HEK293T (cell line): ENCODE data around the gene CCDC127.
"Not testable (repeated sequence)": the region's sequence is repeated elsewhere in the genome, so short reads cannot be mapped to it uniquely, and the experiment has no call there.

ENCODE experiments used
- CTCF ChIA-PET: fragments of 350-600 bp; formaldehyde crosslinking; extraction: SDS; loops from one replicate; lab custom pipeline; 2021; ENCODE audit warnings: antibody characterized with exemption, inconsistent platforms; lab: Yijun Ruan, JAX
- POLR2A ChIA-PET: fragments of 350-600 bp; formaldehyde crosslinking; extraction: SDS; loops from one replicate; lab custom pipeline; 2020; ENCODE audit warnings: antibody characterized with exemption, inconsistent platforms; lab: Yijun Ruan, JAX
- DNase-seq: peaks from one replicate; pipeline ENCODE4 v3.0.0; 2012; ENCODE audit warnings: mixed read lengths; ENCODE audit errors: extremely low spot score
- ARNT ChIP-seq: fragments of 450-650 bp; IDR thresholded peaks from 2 replicates; pipeline ENCODE4 v1.6.1; 2017; ENCODE audit warnings: mild to moderate bottlenecking
- BHLHE40 ChIP-seq: fragments of 450-650 bp; IDR thresholded peaks from 2 replicates; pipeline ENCODE4 v1.6.1; 2016; ENCODE audit warnings: mild to moderate bottlenecking, moderate library complexity, borderline replicate concordance
- CTBP1 ChIP-seq: fragments of 450-650 bp; IDR thresholded peaks from 2 replicates; pipeline ENCODE4 v1.6.1; 2016; ENCODE audit warnings: borderline replicate concordance
- ELF4 ChIP-seq: fragments of 450-650 bp; IDR thresholded peaks from 2 replicates; pipeline ENCODE4 v1.6.1; 2017; ENCODE audit warnings: antibody characterized with exemption
- FOXA1 ChIP-seq: fragments of 450-650 bp; IDR thresholded peaks from 2 replicates; pipeline ENCODE4 v1.6.1; 2016; ENCODE audit warnings: mild to moderate bottlenecking
- FOXK2 ChIP-seq: fragments of 450-650 bp; IDR thresholded peaks from 2 replicates; pipeline ENCODE4 v1.6.1; 2016; ENCODE audit warnings: mild to moderate bottlenecking
- FOXM1 ChIP-seq: fragments of 450-650 bp; IDR thresholded peaks from 2 replicates; pipeline ENCODE4 v1.6.1; 2017; ENCODE audit warnings: mild to moderate bottlenecking, borderline replicate concordance
- HDGF ChIP-seq: fragments of 450-650 bp; IDR thresholded peaks from 2 replicates; pipeline ENCODE4 v1.6.1; 2017; ENCODE audit warnings: antibody characterized with exemption, borderline replicate concordance
- L3MBTL2 ChIP-seq: fragments of 450-650 bp; conservative IDR thresholded peaks from 2 replicates; pipeline ENCODE4 v1.6.1; 2016; ENCODE audit warnings: mild to moderate bottlenecking
- LEF1 ChIP-seq: fragments of 450-650 bp; IDR thresholded peaks from 2 replicates; pipeline ENCODE4 v1.6.1; 2017; ENCODE audit warnings: mild to moderate bottlenecking, borderline replicate concordance
- NFRKB ChIP-seq: fragments of 450-650 bp; IDR thresholded peaks from 2 replicates; pipeline ENCODE4 v1.6.1; 2016; ENCODE audit warnings: mild to moderate bottlenecking, moderate library complexity
- SP1 ChIP-seq: fragments of 450-650 bp; IDR thresholded peaks from 2 replicates; pipeline ENCODE4 v1.6.1; 2017
- SUZ12 ChIP-seq: fragments of 450-650 bp; IDR thresholded peaks from 2 replicates; pipeline ENCODE4 v1.6.1; 2016; ENCODE audit warnings: mild to moderate bottlenecking
- TARDBP ChIP-seq: fragments of 450-650 bp; IDR thresholded peaks from 2 replicates; pipeline ENCODE4 v1.6.1; 2016
- ZNF384 ChIP-seq: fragments of 450-650 bp; IDR thresholded peaks from 2 replicates; pipeline ENCODE4 v1.6.1; 2016
- TF ChIP-seq, protein P1 (sequence below): fragments of 450-650 bp; IDR thresholded peaks from 2 replicates; pipeline ENCODE4 v1.6.1; 2016

Gene CCDC127

DNA sequence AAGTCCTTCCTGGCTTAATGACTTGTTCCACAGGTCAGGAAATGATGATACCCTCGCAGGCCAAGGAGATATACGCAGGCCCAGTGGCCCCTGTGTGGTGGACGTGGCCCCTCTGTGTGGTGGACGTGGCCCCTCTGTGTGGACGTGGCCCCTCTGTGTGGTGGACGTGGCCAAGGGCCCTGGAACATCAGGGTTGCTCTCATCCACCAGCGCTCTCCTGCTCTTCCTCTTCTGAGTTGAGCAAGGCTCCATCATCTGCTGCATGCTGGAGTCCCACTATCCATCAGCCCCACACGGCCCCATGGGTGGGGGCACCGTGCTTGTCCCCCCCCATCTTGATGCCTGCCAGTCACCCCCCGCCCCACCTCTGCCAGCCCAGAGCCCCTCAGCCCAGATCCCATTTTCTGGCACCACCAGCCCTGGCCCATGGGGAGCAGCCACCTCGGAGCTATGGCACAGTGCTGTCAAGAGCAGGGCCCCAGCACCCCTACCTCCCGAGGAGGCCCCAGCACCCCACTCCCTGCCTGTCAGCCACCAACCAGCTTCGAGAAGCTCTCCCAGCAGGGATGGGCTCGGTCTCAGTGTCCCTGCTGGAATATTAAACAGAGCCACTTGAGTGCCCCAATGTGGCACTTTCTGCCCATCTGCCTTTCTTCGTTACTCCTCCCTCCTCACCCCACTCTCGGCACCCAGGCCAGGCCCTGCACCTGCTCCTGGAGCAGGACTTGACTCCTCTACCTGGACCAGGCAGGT, 18.6 kb downstream of the CCDC127 start:
- POLR2A ChIA-PET: no interaction called here

DNA sequence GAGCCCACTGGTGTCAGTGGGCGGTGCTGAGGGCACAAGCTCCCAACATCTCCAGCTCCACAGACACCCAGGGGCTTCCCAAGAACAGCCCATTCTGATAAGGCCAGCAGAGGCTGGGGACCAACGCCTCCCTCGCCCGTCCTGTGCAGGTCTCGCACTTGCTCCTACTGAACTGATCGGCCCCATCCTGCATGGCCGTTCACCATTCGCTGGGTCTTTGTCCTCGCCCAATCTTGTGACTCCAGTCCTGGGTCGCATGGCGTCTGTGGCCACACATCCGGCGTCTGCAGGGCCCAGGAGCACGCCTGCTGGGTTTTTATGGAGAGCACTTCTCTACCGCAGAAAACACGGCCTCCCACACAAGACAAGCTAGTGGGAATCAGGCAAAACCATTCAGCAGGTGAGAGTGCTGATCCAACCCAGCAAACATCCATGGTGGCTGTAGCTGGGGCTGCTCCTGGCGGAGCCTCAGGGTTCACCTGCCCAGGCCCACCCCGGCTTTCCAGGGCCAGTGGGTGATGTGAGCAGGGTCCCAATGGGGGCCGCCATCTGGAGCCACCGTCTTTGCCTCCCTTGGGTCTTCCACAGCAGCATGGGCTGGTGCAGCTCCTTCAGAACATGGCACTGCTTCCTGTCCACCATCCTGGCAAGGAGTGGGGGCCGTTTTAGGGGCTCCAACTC, 19.3 kb downstream of the CCDC127 start:
- ChIA-PET CTCF (interaction anchor here (0.6 kb wide), 1 partner anchor 9 kb away, joined by 4 read pairs; no protein-coding TSS in a partner anchor), POLR2A (no interaction called here)
- TF ChIP-seq FOXA1 (no peak), SP1 (no peak), ELF4 (no peak), ARNT (no peak), FOXM1 (no peak), SUZ12 (no peak)
- no peak for DNase-seq

More for the DNA sequence above, 18.6 kb downstream of the CCDC127 start:
- TF ChIP-seq ZNF384 (no peak), SP1 (no peak), BHLHE40 (no peak), LEF1 (no peak), TARDBP (no peak), NFRKB (no peak), ELF4 (no peak), HDGF (no peak), CTBP1 (no peak), ARNT (no peak), FOXM1 (no peak), FOXA1 (no peak), FOXK2 (no peak), L3MBTL2 (no peak), SUZ12 (no peak)
- TF ChIP-seq, protein P1, sequence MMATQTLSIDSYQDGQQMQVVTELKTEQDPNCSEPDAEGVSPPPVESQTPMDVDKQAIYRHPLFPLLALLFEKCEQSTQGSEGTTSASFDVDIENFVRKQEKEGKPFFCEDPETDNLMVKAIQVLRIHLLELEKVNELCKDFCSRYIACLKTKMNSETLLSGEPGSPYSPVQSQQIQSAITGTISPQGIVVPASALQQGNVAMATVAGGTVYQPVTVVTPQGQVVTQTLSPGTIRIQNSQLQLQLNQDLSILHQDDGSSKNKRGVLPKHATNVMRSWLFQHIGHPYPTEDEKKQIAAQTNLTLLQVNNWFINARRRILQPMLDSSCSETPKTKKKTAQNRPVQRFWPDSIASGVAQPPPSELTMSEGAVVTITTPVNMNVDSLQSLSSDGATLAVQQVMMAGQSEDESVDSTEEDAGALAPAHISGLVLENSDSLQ: no peak
- CTCF ChIA-PET: interaction anchor here (0.6 to 3.2 kb wide), 2 partner anchors 9 to 11 kb away, joined by 4 to 9 read pairs; no protein-coding TSS in a partner anchor
- no peak for DNase-seq

DNA sequence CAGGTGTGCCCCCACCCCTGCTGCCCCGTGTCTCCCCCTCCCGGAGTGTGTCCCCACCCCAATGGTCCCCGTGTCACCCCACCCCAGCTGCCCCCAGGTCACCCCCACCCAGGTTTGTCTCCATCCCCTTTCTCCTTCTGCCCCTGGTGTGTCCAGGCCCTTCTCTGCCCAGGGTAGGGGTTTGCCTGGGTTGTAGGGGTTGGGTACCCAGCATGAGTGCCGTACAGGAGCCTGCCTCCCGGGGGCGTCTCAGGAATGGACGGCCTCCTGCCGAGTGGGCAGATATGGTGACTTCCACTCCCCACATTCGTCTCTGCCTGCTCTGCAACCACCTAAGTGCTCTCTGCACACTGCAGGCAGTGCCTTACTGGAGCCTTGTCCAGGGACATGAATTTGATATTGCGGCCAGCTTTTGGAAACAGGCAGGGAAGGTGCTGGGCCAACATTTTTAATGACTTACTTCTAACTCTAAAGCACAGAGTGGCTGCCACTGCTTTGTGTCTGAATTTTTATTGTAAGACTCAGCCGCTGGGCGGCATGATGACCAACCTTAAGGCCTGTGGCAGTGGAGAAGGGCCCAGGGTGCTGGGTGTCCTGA, 20.0 kb downstream of the CCDC127 start:
- POLR2A ChIA-PET: no interaction called here
- DNase-seq: peak; percentile 27
- TF ChIP-seq HDGF (no peak), FOXA1 (no peak), SP1 (no peak)
- CTCF ChIA-PET: no interaction called here

DNA sequence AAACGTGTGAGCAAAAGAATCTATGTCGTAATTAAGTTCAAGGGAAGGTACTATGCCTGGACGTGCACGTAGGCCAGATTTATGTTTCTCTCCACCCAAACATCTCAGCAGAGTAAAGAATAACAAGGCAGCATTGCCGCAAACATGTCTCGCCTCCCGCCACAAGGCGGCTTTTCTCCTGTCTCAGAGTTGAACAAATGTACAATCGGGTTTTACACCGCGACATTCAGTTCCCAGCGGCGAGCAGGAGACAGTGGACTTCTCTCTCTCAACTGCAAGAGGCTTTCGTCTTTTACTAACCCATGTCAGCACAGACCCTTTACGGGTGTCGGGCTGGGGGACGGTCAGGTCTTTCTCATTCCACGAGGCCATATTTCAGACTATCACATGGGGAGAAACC, 20.9 kb downstream of the CCDC127 start:
- CTCF ChIA-PET, POLR2A ChIA-PET, DNase-seq: not testable (repeated sequence)

DNA sequence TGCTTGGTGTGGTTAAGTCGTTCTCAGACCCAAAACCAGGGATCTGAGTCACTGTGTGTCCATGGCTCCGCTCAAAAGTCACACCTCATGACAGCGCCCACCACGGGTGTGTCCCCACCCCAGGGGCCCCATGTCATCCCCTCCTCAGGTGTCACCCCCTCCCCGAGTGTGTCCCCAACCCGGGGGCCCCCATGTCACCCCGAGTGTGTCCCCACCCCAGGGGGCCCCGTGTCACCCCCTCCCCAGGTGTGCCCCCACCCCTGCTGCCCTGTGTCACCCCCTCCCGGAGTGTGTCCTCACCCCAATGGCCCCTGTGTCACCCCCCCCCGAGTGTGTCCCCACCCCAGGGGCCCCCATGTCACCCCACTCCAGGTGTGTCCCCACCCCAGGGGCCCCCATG, 21.6 kb downstream of the CCDC127 start:
- ChIA-PET CTCF (no interaction called here), POLR2A (no interaction called here)
- TF ChIP-seq L3MBTL2 (no peak), TARDBP (no peak), ARNT (no peak), CTBP1 (no peak), LEF1 (no peak), ZNF384 (no peak), BHLHE40 (no peak), HDGF (no peak), FOXK2 (no peak), NFRKB (no peak), SUZ12 (no peak), FOXA1 (no peak), FOXM1 (no peak), ELF4 (no peak), SP1 (no peak)
- TF ChIP-seq, protein P1: no peak
- no peak for DNase-seq

DNA sequence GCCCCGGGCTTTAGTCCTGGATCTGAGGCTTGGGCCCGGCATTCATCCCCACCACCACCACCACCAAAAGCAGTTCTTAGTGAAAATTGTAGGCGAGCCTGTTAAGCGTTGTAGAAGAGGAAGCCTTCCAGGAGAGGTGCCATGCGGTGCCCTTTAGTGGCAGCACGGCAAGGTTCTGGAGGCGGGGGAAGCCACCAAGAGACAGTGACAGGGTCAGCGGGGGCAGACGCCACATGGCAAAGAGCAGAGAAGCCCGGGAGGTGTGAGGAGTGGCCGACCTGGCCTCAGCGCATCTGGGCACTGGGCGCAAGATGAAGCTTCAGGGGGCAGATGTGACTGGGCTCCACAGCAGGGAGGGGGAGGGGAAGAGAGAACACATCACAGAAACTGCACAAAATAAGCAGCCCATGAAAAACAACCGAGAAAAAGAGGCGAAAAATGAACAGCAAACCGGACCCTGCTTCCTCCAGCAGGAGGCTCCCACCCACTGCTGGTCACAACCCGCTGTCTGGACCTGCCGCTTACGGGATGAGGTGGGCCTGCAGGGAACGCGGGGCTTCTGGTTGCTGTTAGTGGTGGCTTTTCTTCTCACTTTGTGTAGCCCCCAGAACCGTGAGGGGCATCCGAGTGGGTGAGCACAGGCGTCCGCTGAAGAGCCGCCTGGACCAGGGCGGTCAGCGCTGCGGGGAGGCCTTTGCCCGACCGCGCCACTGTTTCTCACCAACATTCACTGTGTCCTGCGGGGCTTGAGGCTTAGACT, 22.4 kb downstream of the CCDC127 start:
- DNase-seq: no peak
- ChIA-PET POLR2A (no interaction called here), CTCF (interaction anchor here (0.6 to 0.7 kb wide), 2 partner anchors 36 to 37 kb away, joined by 3 read pairs; no protein-coding TSS in a partner anchor)
- TF ChIP-seq LEF1: no peak
